PC-3 (cell line): ENCODE data around the gene ZC3H14. TPM values are rescaled to one million over a fixed set of nuclear protein-coding genes. Genes with fewer than 3 reads are reported as not detected.

Experiments used
- ATAC-seq: fragments of 200-7000 bp; cut with Tn5 transposase; 2 replicates; pipeline ENCODE4 v1.9.1; 2020; ENCODE audit warnings: mild to moderate bottlenecking, moderate library complexity
- BruUV-seq: library from RNA; stranded (reverse); fragments of 400-500 nt; replicated peaks from 2 replicates; lab custom pipeline; 2021; lab: Mats Ljungman, UMichigan
- CTCF ChIA-PET: fragments of 300-600 bp; sonication (Branson Sonifier 250); formaldehyde crosslinking; loops from one replicate; lab custom pipeline; 2022; ENCODE audit warnings: antibody characterized with exemption; lab: Charles Lee
- POLR2A ChIA-PET: fragments of 300-600 bp; sonication (Branson Sonifier 250); formaldehyde crosslinking; loops from one replicate; lab custom pipeline; 2022; ENCODE audit warnings: antibody characterized with exemption; ENCODE audit not compliant: unreplicated experiment; lab: Charles Lee
- DNase-seq: peaks from one replicate; pipeline ENCODE4 v3.0.0-alpha.2; 2015
- H2AFZ ChIP-seq: fragments of 300-600 bp; sonication (generic); 2 replicates; pipeline ENCODE4 v1.6.0; 2016; ENCODE audit warnings: antibody characterized with exemption, low read length
- H3F3A ChIP-seq: fragments of 300-600 bp; sonication (generic); one replicate; pipeline ENCODE4 v1.6.0; 2017; ENCODE audit warnings: antibody characterized with exemption, low read length, control low read depth, mild to moderate bottlenecking; ENCODE audit not compliant: unreplicated experiment
- H3K27ac ChIP-seq: fragments of 300-600 bp; sonication (generic); 2 replicates; pipeline ENCODE4 v1.5.1; 2016; ENCODE audit warnings: mild to moderate bottlenecking, low read length
- H3K27me3 ChIP-seq: fragments of 300-600 bp; sonication (generic); 2 replicates; pipeline ENCODE4 v1.6.1; 2016; ENCODE audit warnings: low read length, mixed read lengths
- H3K36me3 ChIP-seq: fragments of 300-600 bp; sonication (generic); 2 replicates; pipeline ENCODE4 v1.6.1; 2016; ENCODE audit warnings: low read depth, mixed run types, low read length, mixed read lengths
- H3K4me1 ChIP-seq: fragments of 300-600 bp; sonication (generic); 2 replicates; pipeline ENCODE4 v1.5.1; 2016; ENCODE audit warnings: low read length; ENCODE audit not compliant: insufficient read depth
- H3K4me2 ChIP-seq: fragments of 300-600 bp; sonication (generic); 2 replicates; pipeline ENCODE4 v1.6.0; 2016; ENCODE audit warnings: low read length
- H3K4me3 ChIP-seq: fragments of 300-600 bp; sonication (generic); 2 replicates; pipeline ENCODE4 v1.5.1; 2016; ENCODE audit warnings: mild to moderate bottlenecking, low read length, mixed read lengths
- H3K79me2 ChIP-seq: fragments of 300-600 bp; sonication (generic); 2 replicates; pipeline ENCODE4 v1.6.1; 2017; ENCODE audit warnings: low read length, mixed read lengths
- H3K9ac ChIP-seq: fragments of 300-600 bp; sonication (generic); 2 replicates; pipeline ENCODE4 v1.6.0; 2016; ENCODE audit warnings: mild to moderate bottlenecking, low read length
- H3K9me2 ChIP-seq: fragments of 300-600 bp; sonication (generic); replicated peaks from 2 replicates; pipeline ENCODE4 v1.6.1; 2016; ENCODE audit warnings: mixed run types, low read length, mixed read lengths
- H3K9me3 ChIP-seq: fragments of 300-600 bp; sonication (generic); 2 replicates; pipeline ENCODE4 v1.6.1; 2016; ENCODE audit warnings: low read length, mixed read lengths
- H4K20me1 ChIP-seq: fragments of 300-600 bp; sonication (generic); 2 replicates; pipeline ENCODE4 v1.6.1; 2016; ENCODE audit warnings: low read length, mixed read lengths
- EZH2 ChIP-seq: fragments of 300-600 bp; sonication (generic); IDR thresholded peaks from one replicate; pipeline ENCODE4 v1.6.1; 2017; ENCODE audit warnings: antibody characterized with exemption, mild to moderate bottlenecking, low read length; ENCODE audit not compliant: unreplicated experiment
- EZH2phosphoT487 ChIP-seq: fragments of 300-600 bp; sonication (generic); IDR thresholded peaks from 2 replicates; pipeline ENCODE4 v1.6.1; 2018; ENCODE audit warnings: mild to moderate bottlenecking, antibody characterized with exemption, low read length, borderline replicate concordance
- intact Hi-C: fragments of 100-400 bp; cut with micrococcal nuclease; formaldehyde crosslinking; loops from 2 replicates; pipeline ENCODE4 v1.9.0; 2023
- total RNA-seq: library from RNA; depleted of rRNA; stranded (reverse); fragments of >200 nt; gene quantifications from 2 replicates; pipeline ENCODE4 v1.2.3, GENCODE V29; 2014
- TF ChIP-seq, protein P1 (sequence below): fragments of 300-600 bp; sonication (generic); conservative IDR thresholded peaks from 2 replicates; pipeline ENCODE4 v1.5.1; 2017; ENCODE audit warnings: antibody characterized with exemption, low read depth, mild to moderate bottlenecking, low read length

ZC3H14 gene
- total RNA-seq, 1 experiment from 2014 or later = 58.2 TPM

DNA sequence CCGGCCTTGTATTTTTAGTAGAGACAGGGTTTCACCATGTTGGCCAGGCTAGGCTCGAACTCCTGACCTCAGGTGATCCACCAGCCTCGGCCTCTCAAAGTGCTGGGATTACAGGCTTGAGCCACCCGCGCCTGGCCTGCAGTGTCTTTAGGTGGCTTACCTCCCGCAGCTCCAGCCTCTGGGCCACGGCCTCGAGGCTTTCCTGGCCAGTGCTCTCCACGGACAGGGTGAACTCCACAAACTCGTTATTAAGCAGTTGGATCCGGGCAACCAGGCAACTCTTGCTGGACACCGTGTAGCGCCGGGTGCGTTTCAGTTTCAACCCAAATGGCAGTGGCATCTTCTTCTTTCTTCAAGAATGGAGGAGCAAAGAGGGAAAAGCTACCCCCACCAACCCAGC, 12.8 kb upstream of the ZC3H14 start:
- ChIA-PET CTCF (no interaction called here), POLR2A (no interaction called here)
- peaks cover 34% of the 10 kb centered on the region for H3K79me2 ChIP-seq
- H3K4me2 ChIP-seq = no peak overlapping the region
- TF ChIP-seq EZH2phosphoT487 (no peak), EZH2 (no peak)
- TF ChIP-seq, protein P1, sequence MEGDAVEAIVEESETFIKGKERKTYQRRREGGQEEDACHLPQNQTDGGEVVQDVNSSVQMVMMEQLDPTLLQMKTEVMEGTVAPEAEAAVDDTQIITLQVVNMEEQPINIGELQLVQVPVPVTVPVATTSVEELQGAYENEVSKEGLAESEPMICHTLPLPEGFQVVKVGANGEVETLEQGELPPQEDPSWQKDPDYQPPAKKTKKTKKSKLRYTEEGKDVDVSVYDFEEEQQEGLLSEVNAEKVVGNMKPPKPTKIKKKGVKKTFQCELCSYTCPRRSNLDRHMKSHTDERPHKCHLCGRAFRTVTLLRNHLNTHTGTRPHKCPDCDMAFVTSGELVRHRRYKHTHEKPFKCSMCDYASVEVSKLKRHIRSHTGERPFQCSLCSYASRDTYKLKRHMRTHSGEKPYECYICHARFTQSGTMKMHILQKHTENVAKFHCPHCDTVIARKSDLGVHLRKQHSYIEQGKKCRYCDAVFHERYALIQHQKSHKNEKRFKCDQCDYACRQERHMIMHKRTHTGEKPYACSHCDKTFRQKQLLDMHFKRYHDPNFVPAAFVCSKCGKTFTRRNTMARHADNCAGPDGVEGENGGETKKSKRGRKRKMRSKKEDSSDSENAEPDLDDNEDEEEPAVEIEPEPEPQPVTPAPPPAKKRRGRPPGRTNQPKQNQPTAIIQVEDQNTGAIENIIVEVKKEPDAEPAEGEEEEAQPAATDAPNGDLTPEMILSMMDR = no peak
- H3K36me3 ChIP-seq = 0 out of 2 replicates have a peak, but pooled peaks cover 3% of the 10 kb centered on the region
- intact Hi-C loops = no loop called here
- no peaks in the 10 kb centered on the region for H3K9me3 ChIP-seq
- no peaks in the 10 kb centered on the region for H4K20me1 ChIP-seq
- H2AFZ ChIP-seq = no peak overlapping the region
- no peak overlapping the region for H3K4me3 ChIP-seq
- no peak overlapping the region for H3K9ac ChIP-seq
- DNase-seq = no peak
- H3K27ac ChIP-seq = no peak overlapping the region
- ATAC-seq = no peak
- peaks cover 18% of the 10 kb centered on the region for H3K4me1 ChIP-seq
- H3K9me2 ChIP-seq = no peaks in the 10 kb centered on the region
- no peaks in the 10 kb centered on the region for H3K27me3 ChIP-seq
- no peaks in the 10 kb centered on the region for H3F3A ChIP-seq
- BruUV-seq = no TSS peak

DNA sequence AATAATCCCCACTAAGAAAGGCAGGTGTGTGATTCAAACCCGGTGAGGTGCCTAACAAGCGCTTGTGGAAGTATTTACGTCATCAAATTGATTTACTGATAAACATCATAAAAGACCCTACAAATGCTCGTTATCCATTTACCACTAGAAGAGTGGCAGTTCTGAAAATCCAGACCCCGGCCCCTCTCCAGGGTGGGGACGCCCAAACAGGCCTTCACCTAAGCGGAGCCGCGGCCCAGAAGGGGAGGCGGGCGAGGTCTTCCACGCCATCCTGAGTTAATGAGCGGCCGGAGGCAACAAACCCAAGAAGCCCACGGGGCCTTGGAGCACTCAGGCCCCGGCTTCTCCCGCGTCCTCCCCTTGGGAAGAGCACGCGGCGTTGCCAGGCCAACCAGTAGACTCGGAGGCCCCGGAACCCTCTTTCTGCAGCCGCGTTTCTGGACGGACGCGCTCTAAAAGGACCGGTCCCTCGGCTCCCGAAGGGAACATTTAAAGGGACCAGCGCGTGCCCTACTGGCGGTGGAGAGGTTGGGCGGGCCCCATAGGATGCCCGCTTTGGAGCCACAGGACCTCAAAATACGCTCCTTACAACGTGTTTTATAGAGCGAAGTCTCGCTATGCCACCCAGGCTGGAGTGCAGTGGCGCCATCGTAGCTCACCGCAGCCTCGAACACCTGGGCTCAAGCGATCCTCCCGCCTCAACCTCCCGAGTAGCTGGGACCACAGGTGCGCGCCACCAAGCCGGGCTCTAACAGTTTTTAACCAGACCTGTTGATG, 11.6 kb upstream of the ZC3H14 start:
- Histone ChIP-seq H3K9me3 (no peaks in the 10 kb centered on the region), H3K27me3 (no peaks in the 10 kb centered on the region), H3K79me2 (peaks cover 34% of the 10 kb centered on the region), H3K36me3 (0 out of 2 replicates have a peak, but pooled peaks cover 3% of the 10 kb centered on the region), H3K9ac (peak overlapping the region; percentile 56), H3K4me1 (peaks cover 24% of the 10 kb centered on the region), H2AFZ (peak overlapping the region; percentile 93), H4K20me1 (no peaks in the 10 kb centered on the region), H3F3A (no peaks in the 10 kb centered on the region), H3K9me2 (no peaks in the 10 kb centered on the region), H3K4me3 (peak overlapping the region; percentile 82), H3K27ac (no peak overlapping the region), H3K4me2 (peak overlapping the region; percentile 83)
- ATAC-seq = peak; percentile 52
- no TSS peak for BruUV-seq
- intact Hi-C loops = loop anchor here (1.0 kb wide), 1 partner anchor 59 kb away; no protein-coding TSS in a partner anchor
- ChIA-PET POLR2A (interaction anchor here (1.4 kb wide), 1 partner anchor 29 kb away, joined by 4 read pairs; no protein-coding TSS in a partner anchor), CTCF (interaction anchor here (0.6 kb wide), 1 partner anchor 29 kb away, joined by 3 read pairs; no protein-coding TSS in a partner anchor)
- DNase-seq = peak; percentile 90
- no peak for TF ChIP-seq EZH2
- no peak for TF ChIP-seq EZH2phosphoT487
- TF ChIP-seq, protein P1 = peak; percentile 41; the same call in 1 of the 2 replicates
